Testis (tissue), 2 donors: ENCODE measurements around the gene OSBPL8.

ENCODE experiments used
- CTCF ChIP-seq, 3 experiments: fragments of 450-650 bp in 2 of 3; fragments of 200-600 bp in 1 of 3; sonication (generic) in 1 of 3; IDR thresholded peaks; one replicate each; pipeline ENCODE4 v1.5.1; 2016 to 2019; ENCODE audit warnings: antibody characterized with exemption in 3 of 3, mild to moderate bottlenecking in 2 of 3, moderate library complexity in 1 of 3
- POLR2A ChIP-seq: fragments of 450-650 bp; IDR thresholded peaks from one replicate; pipeline ENCODE4 v1.6.1; 2017; ENCODE audit warnings: antibody characterized with exemption, mild to moderate bottlenecking, moderate library complexity

- TF ChIP-seq CTCF (IDR thresholded peaks at IDR 0.05) (no peak), POLR2A (no peak)
Measured at GRCh38 chr12:76308866-76309265, 250.7 kb downstream of the OSBPL8 start.
